KMS-11 (cell line): Measurements from ENCODE around the gene ARL5C.
A peak's percentile ranks its signal among the peaks of the same experiment; 100 is the strongest.

Experiments used
- H2AFZ ChIP-seq: fragments of 200-600 bp; sonication (generic); 2 replicates; pipeline ENCODE4 v1.6.1; 2016; ENCODE audit warnings: antibody characterized with exemption, mixed run types, low read depth
- H3K27ac ChIP-seq: fragments of 200-600 bp; sonication (generic); 2 replicates; pipeline ENCODE4 v1.6.1; 2016; ENCODE audit warnings: mild to moderate bottlenecking, mixed run types
- H3K27me3 ChIP-seq: fragments of 200-600 bp; sonication (generic); 2 replicates; pipeline ENCODE4 v1.6.1; 2017; ENCODE audit warnings: mild to moderate bottlenecking, low read depth, mixed run types, moderate library complexity; ENCODE audit not compliant: insufficient read depth
- H3K36me3 ChIP-seq: fragments of 200-600 bp; sonication (generic); 2 replicates; pipeline ENCODE4 v1.6.1; 2017; ENCODE audit warnings: mild to moderate bottlenecking, mixed run types; ENCODE audit not compliant: insufficient read depth
- H3K4me1 ChIP-seq: fragments of 200-600 bp; sonication (generic); 2 replicates; pipeline ENCODE4 v1.6.1; 2016; ENCODE audit warnings: mild to moderate bottlenecking, low read depth, mixed run types; ENCODE audit not compliant: poor library complexity, severe bottlenecking
- H3K4me2 ChIP-seq: fragments of 200-600 bp; sonication (generic); 2 replicates; pipeline ENCODE4 v1.7.0; 2016; ENCODE audit warnings: mild to moderate bottlenecking, mixed run types
- H3K4me3 ChIP-seq: fragments of 200-600 bp; sonication (generic); IDR thresholded peaks from 2 replicates; pipeline ENCODE4 v1.6.1; 2017; ENCODE audit warnings: low read depth, low read length, mixed read lengths; ENCODE audit not compliant: insufficient read depth
- H3K79me2 ChIP-seq: fragments of 200-600 bp; sonication (generic); 2 replicates; pipeline ENCODE4 v1.6.1; 2016; ENCODE audit warnings: low read depth, mixed run types; ENCODE audit not compliant: insufficient read depth
- H3K9ac ChIP-seq: fragments of 200-600 bp; sonication (generic); 2 replicates; pipeline ENCODE4 v1.6.1; 2016; ENCODE audit warnings: mild to moderate bottlenecking, mixed run types
- H4K20me1 ChIP-seq: fragments of 200-600 bp; sonication (generic); 2 replicates; pipeline ENCODE4 v1.6.1; 2016; ENCODE audit warnings: mild to moderate bottlenecking, mixed run types; ENCODE audit not compliant: insufficient read depth
- TF ChIP-seq, protein P1 (sequence below): fragments of 200-600 bp; sonication (generic); conservative IDR thresholded peaks from 2 replicates; pipeline ENCODE4 v1.6.1; 2017; ENCODE audit warnings: low read depth, mild to moderate bottlenecking, antibody characterized with exemption, low read length, moderate library complexity, mixed read lengths

Gene ARL5C

DNA sequence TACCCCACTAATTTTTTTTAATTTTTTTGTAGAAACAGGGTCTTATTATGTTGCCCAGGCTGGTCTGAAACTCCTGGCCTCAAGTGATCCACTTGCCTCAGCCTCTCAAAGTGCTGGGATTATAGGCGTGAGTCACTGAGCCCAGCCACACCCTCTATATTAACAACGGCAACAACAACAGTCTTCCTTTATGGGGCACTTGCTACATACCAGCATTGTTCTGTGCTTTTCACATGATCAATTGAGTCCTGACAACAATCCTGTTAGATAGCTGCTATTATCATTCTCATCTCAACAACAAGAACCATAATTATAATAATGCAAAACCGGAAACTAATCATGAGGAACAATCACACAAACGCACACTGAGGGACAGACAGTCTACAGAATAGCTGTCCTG lies 12.6 kb upstream of the ARL5C start:
- Histone ChIP-seq H3K4me1 (peaks cover under 1% of the 10 kb centered on the region), H3K9ac (no peak overlapping the region), H4K20me1 (no peaks in the 10 kb centered on the region), H3K4me2 (no peak overlapping the region), H3K27me3 (no peaks in the 10 kb centered on the region), H3K79me2 (no peaks in the 10 kb centered on the region), H3K27ac (no peak overlapping the region), H3K36me3 (no peaks in the 10 kb centered on the region; the same call in 1 of the 2 replicates), H3K4me3 (no peak overlapping the region), H2AFZ (no peak overlapping the region)
- TF ChIP-seq, protein P1, sequence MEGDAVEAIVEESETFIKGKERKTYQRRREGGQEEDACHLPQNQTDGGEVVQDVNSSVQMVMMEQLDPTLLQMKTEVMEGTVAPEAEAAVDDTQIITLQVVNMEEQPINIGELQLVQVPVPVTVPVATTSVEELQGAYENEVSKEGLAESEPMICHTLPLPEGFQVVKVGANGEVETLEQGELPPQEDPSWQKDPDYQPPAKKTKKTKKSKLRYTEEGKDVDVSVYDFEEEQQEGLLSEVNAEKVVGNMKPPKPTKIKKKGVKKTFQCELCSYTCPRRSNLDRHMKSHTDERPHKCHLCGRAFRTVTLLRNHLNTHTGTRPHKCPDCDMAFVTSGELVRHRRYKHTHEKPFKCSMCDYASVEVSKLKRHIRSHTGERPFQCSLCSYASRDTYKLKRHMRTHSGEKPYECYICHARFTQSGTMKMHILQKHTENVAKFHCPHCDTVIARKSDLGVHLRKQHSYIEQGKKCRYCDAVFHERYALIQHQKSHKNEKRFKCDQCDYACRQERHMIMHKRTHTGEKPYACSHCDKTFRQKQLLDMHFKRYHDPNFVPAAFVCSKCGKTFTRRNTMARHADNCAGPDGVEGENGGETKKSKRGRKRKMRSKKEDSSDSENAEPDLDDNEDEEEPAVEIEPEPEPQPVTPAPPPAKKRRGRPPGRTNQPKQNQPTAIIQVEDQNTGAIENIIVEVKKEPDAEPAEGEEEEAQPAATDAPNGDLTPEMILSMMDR: no peak

DNA sequence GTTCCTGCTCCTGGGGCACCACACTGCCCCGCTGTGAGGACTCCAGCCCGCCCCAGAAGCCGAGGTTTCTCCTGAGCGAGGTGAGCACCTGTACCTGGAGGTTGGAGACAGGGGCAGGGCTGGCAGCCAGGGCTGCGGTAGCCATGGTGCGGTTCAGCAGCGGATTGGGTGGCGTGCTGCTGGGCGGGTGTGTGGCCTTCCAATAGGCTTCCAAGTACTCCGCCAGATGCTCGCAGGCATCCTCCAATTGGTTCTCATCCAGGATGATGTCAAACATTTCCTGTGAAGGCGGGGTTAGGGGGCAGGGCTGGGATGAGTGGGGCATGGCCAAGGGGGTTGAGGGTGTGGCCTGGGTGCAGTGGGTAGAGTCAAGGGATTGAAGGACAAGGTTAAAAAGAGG lies 11.3 kb upstream of the ARL5C start:
- Histone ChIP-seq H3K27ac (no peak overlapping the region), H3K27me3 (no peaks in the 10 kb centered on the region), H3K4me1 (peaks cover 10% of the 10 kb centered on the region), H3K4me2 (no peak overlapping the region), H2AFZ (no peak overlapping the region), H3K4me3 (no peak overlapping the region), H3K9ac (no peak overlapping the region), H4K20me1 (no peaks in the 10 kb centered on the region), H3K36me3 (no peaks in the 10 kb centered on the region; the same call in 1 of the 2 replicates), H3K79me2 (no peaks in the 10 kb centered on the region)
- TF ChIP-seq, protein P1: no peak

DNA sequence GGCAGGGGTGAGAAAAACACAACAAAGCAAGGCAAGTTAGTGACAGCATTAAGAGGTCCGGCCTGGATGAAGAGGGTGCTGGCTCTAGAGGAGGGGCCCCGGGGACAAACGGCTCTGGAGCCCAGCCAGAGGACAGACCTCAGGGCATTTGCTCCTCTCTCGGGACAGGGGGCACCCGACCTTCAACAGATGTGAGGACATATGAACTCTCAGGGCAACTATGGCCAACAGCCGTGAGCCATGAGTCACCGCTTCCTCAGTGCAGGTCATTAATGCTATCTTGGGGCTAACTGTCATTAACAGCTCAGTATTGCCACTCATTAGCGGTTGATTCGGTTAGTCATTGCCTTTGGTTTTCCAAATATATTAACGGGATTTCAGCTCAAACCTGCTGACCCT lies 9.7 kb upstream of the ARL5C start:
- Histone ChIP-seq H3K79me2 (no peaks in the 10 kb centered on the region), H3K4me1 (peaks cover 10% of the 10 kb centered on the region), H3K27ac (no peak overlapping the region), H3K4me2 (no peak overlapping the region), H2AFZ (no peak overlapping the region), H4K20me1 (no peaks in the 10 kb centered on the region), H3K4me3 (no peak overlapping the region), H3K9ac (no peak overlapping the region), H3K36me3 (no peaks in the 10 kb centered on the region), H3K27me3 (no peaks in the 10 kb centered on the region)
- TF ChIP-seq, protein P1: no peak

DNA sequence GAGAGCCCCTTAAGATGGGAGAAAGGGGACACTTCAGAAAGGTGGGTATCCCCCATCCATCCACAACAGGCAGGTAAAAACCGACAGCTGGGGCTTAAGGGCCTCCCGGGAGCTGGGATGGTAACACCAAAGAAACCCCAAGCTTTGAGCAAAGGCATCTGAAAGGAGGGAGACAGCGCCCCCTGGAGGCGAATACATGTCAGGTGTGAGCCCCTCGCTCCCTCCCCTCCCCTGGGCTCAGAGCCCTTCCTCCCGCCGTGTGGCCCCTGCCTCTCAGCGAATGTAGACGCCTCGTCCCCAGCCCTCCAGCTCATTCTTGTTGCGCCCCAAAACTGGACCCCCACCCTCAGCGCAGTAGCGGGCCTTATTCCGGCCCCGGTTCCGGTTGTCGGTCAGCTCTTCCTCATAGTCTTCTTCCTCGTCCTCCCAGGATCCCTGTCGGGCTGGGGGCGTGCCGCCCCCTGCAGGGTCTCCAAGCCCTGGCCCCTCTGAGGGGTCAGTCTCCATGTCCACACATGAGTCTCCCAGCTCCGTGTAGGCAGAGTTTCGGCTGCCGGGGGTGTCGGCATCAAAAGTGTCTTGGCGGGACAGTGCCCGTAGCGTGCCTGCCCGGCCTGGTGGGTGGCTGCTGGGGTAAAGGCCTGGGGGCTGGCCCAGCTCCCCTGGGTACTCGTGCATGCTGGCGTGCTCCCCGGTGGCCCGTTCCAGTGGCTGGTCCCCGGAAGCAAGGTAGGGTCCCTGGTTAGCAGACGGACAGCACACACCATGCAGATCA lies 9.1 kb upstream of the ARL5C start:
- H2AFZ ChIP-seq: no peak overlapping the region
- no peak overlapping the region for H3K4me3 ChIP-seq
- TF ChIP-seq, protein P1: peak; percentile 92
- H3K4me1 ChIP-seq: peaks cover 10% of the 10 kb centered on the region
- no peaks in the 10 kb centered on the region for H3K27me3 ChIP-seq
- no peaks in the 10 kb centered on the region for H3K79me2 ChIP-seq
- no peak overlapping the region for H3K27ac ChIP-seq
- no peak overlapping the region for H3K9ac ChIP-seq
- H3K4me2 ChIP-seq: no peak overlapping the region
- H4K20me1 ChIP-seq: no peaks in the 10 kb centered on the region
- no peaks in the 10 kb centered on the region for H3K36me3 ChIP-seq
